Sigmoid colon (tissue), 7 donors: ENCODE data around the gene SIPA1L3. TPM values are rescaled to one million over a fixed set of nuclear protein-coding genes. Genes with fewer than 3 reads are reported as not detected.

Experiments
- DNase-seq: peaks from one replicate; pipeline ENCODE4 v3.0.0-alpha.2; 2019
- H3K27ac ChIP-seq, 4 donors: fragments of 200-600 bp; sonication (generic); one replicate each; pipeline ENCODE4 v1.5.1; 2016 to 2019; ENCODE audit warnings: mild to moderate bottlenecking in 1 of 4
- H3K27me3 ChIP-seq, 3 donors: fragments of 200-600 bp; sonication (generic); one replicate each; pipeline ENCODE4 v1.5.1; 2019; ENCODE audit warnings: mild to moderate bottlenecking in 1 of 3
- H3K36me3 ChIP-seq, 4 donors: fragments of 200-600 bp; sonication (generic); one replicate each; pipeline ENCODE4 v1.5.1; 2016 to 2019
- H3K4me1 ChIP-seq, 4 donors: fragments of 200-600 bp; sonication (generic); one replicate each; pipeline ENCODE4 v1.5.1; 2017 to 2019
- H3K4me3 ChIP-seq, 4 donors: fragments of 200-600 bp; sonication (generic); one replicate each; pipeline ENCODE4 v1.5.1; 2017 to 2019; ENCODE audit warnings: mild to moderate bottlenecking in 2 of 4, moderate library complexity in 1 of 4
- H3K9me3 ChIP-seq, 4 donors: fragments of 200-600 bp in 3 of 4; sonication (generic) in 3 of 4; one replicate each; pipeline versions ENCODE4 v1.5.1 to v1.6.1; 2013 to 2019
- CTCF ChIP-seq, 4 experiments: fragments of 450-650 bp in 3 of 4; fragments of 200-600 bp in 1 of 4; IDR thresholded peaks; one replicate each; pipeline ENCODE4 v1.5.1; 2016 to 2019; ENCODE audit warnings: antibody characterized with exemption in 4 of 4, mild to moderate bottlenecking in 3 of 4, moderate library complexity in 2 of 4
- EP300 ChIP-seq, 4 donors: sonication (generic); formaldehyde crosslinking; IDR thresholded peaks; one replicate each; pipeline ENCODE4 v1.6.1; 2017; ENCODE audit warnings: antibody characterized with exemption in 4 of 4
- POLR2A ChIP-seq, 2 donors: fragments of 450-650 bp; IDR thresholded peaks; one replicate each; pipeline ENCODE4 v1.6.1; 2016; ENCODE audit warnings: antibody characterized with exemption in 2 of 2, mild to moderate bottlenecking in 2 of 2, moderate library complexity in 2 of 2
- POLR2AphosphoS5 ChIP-seq, 4 donors: sonication (generic); formaldehyde crosslinking; IDR thresholded peaks; one replicate each; pipeline ENCODE4 v1.6.1; 2017; ENCODE audit warnings: antibody characterized with exemption in 4 of 4
- WGBS, 2 donors: extraction: QIAGEN DNeasy Blood & Tissue Kit; methylation state at CpG; one replicate each; pipeline ENCODE4 v1.1.7; 2013; 5-methylcytosine and 5-hydroxymethylcytosine counted together
- intact Hi-C: fragments of 100-400 bp; cut with DNase I; formaldehyde crosslinking; loops from one replicate; pipeline ENCODE4 v1.15.1; 2023
- polyA plus RNA-seq, 3 donors: library from polyadenylated mRNA; stranded (reverse); fragments of 200-250 nt; gene quantifications; one replicate each; pipeline ENCODE4 v1.2.3, GENCODE V29; 2013
- total RNA-seq, 4 donors: library from RNA; depleted of rRNA; stranded (reverse); fragments of >200 nt; gene quantifications; one replicate each; pipeline ENCODE4 v1.1.0, GENCODE V29; 2016
- donor health status: healthy with polysubstance abuse.
- donor health status: Bipolar disorder and iron deficiency.
- donor health status: healthy.

SIPA1L3 gene
- total and polyA plus RNA-seq, 7 donors = 7.7 to 47.9 (median 9.9) TPM

GRCh38 chr19:37995346-37995745 is 88.3 kb downstream of the SIPA1L3 start:
- TF ChIP-seq POLR2AphosphoS5 (IDR thresholded peaks at IDR 0.05) (no peak), EP300 (IDR thresholded peaks at IDR 0.05) (no peak), CTCF (IDR thresholded peaks at IDR 0.05) (no peak), POLR2A (IDR thresholded peaks at IDR 0.05) (no peak)
- Histone ChIP-seq H3K4me3 (no peak overlapping the region), H3K27ac (no peak overlapping the region), H3K36me3 (peaks cover 0 to 4% (median 0%) of the 10 kb centered on the region in 4 donors), H3K9me3 (no peaks in the 10 kb centered on the region), H3K4me1 (peaks cover 0 to 10% (median 0%) of the 10 kb centered on the region in 4 donors), H3K27me3 (no peaks in the 10 kb centered on the region)
- 94 to 97% methylated on average over 7 of the region's 7 CpGs for WGBS, 2 donors
- DNase-seq = no peak
- intact Hi-C loops = no loop called here

- H3K36me3 ChIP-seq = peaks cover 0 to 4% (median 0%) of the 10 kb centered on the region in 4 donors
- 64 to 81% methylated on average over 3 of the region's 3 CpGs for WGBS, 2 donors
- H3K27ac ChIP-seq = peak overlapping the region in 2 of 4 donors; percentile 45 to 47
- no peaks in the 10 kb centered on the region for H3K27me3 ChIP-seq
- peaks cover 0 to 11% (median 2%) of the 10 kb centered on the region in 4 donors for H3K4me1 ChIP-seq
- intact Hi-C loops = no loop called here
- H3K4me3 ChIP-seq = no peak overlapping the region
- H3K9me3 ChIP-seq = no peaks in the 10 kb centered on the region
- no peak for DNase-seq
- no peak for TF ChIP-seq CTCF (IDR thresholded peaks at IDR 0.05)
- peak in 1 of 4 donors; percentile 67 for TF ChIP-seq POLR2AphosphoS5 (IDR thresholded peaks at IDR 0.05)
Measured at GRCh38 chr19:37997911-37998344, 90.9 kb downstream of the SIPA1L3 start.

- H3K4me3 ChIP-seq = no peak overlapping the region
- intact Hi-C loops = no loop called here
- no peaks in the 10 kb centered on the region for H3K9me3 ChIP-seq
- H3K27ac ChIP-seq = peak overlapping the region in 2 of 4 donors; percentile 45 to 47
- no peak for DNase-seq
- peaks cover 0 to 4% (median 0%) of the 10 kb centered on the region in 4 donors for H3K36me3 ChIP-seq
- H3K27me3 ChIP-seq = no peaks in the 10 kb centered on the region
- H3K4me1 ChIP-seq = peaks cover 0 to 20% (median 10%) of the 10 kb centered on the region in 4 donors
- TF ChIP-seq POLR2A (IDR thresholded peaks at IDR 0.05) (no peak), POLR2AphosphoS5 (IDR thresholded peaks at IDR 0.05) (no peak)
- 95 to 98% methylated on average over 3 of the region's 3 CpGs for WGBS, 2 donors
Measured at GRCh38 chr19:37998801-37999308, 91.8 kb downstream of the SIPA1L3 start.

GRCh38 chr19:37999309-38000213 is 92.6 kb downstream of the SIPA1L3 start:
- intact Hi-C loops = loop anchor here (10.0 kb wide), 1 partner anchor 95 kb away; the partner anchor contains the start of genes SIPA1L3 and WDR87
- peaks cover 0 to 25% (median 15%) of the 10 kb centered on the region in 4 donors for H3K4me1 ChIP-seq
- TF ChIP-seq POLR2AphosphoS5 (IDR thresholded peaks at IDR 0.05) (peak in 1 of 4 donors; percentile 41), EP300 (IDR thresholded peaks at IDR 0.05) (no peak)
- H3K36me3 ChIP-seq = no peaks in the 10 kb centered on the region
- peak; percentile 78 for DNase-seq
- H3K9me3 ChIP-seq = no peaks in the 10 kb centered on the region
- peak overlapping the region in 2 of 4 donors; percentile 2 to 45 for H3K27ac ChIP-seq
- 81 to 87% methylated on average over 20 of the region's 20 CpGs for WGBS, 2 donors
- no peaks in the 10 kb centered on the region for H3K27me3 ChIP-seq
- H3K4me3 ChIP-seq = no peak overlapping the region

GRCh38 chr19:38001158-38001781 is 94.3 kb downstream of the SIPA1L3 start:
- Histone ChIP-seq H3K9me3 (no peaks in the 10 kb centered on the region), H3K27me3 (no peaks in the 10 kb centered on the region), H3K36me3 (no peaks in the 10 kb centered on the region), H3K27ac (no peak overlapping the region), H3K4me3 (no peak overlapping the region), H3K4me1 (peaks cover 0 to 34% (median 22%) of the 10 kb centered on the region in 4 donors)
- intact Hi-C loops = loop anchor here (10.0 kb wide), 1 partner anchor 96 kb away; the partner anchor contains the start of genes SIPA1L3 and WDR87
- DNase-seq = no peak
- TF ChIP-seq CTCF (IDR thresholded peaks at IDR 0.05) (no peak), POLR2AphosphoS5 (IDR thresholded peaks at IDR 0.05) (no peak), EP300 (IDR thresholded peaks at IDR 0.05) (no peak), POLR2A (IDR thresholded peaks at IDR 0.05) (no peak)
- 84 to 86% methylated on average over 5 of the region's 5 CpGs for WGBS, 2 donors
